PC-3 (cell line): ENCODE data around the gene OR6V1. TPM values are rescaled to one million over a fixed set of nuclear protein-coding genes. Genes with fewer than 3 reads are reported as not detected.

Experiments used
- ATAC-seq: fragments of 200-7000 bp; cut with Tn5 transposase; 2 replicates; pipeline ENCODE4 v1.9.1; 2020; ENCODE audit warnings: mild to moderate bottlenecking, moderate library complexity
- BruUV-seq: library from RNA; stranded (reverse); fragments of 400-500 nt; replicated peaks from 2 replicates; lab custom pipeline; 2021; lab: Mats Ljungman, UMichigan
- CTCF ChIA-PET: fragments of 300-600 bp; sonication (Branson Sonifier 250); formaldehyde crosslinking; loops from one replicate; lab custom pipeline; 2022; ENCODE audit warnings: antibody characterized with exemption; lab: Charles Lee
- POLR2A ChIA-PET: fragments of 300-600 bp; sonication (Branson Sonifier 250); formaldehyde crosslinking; loops from one replicate; lab custom pipeline; 2022; ENCODE audit warnings: antibody characterized with exemption; ENCODE audit not compliant: unreplicated experiment; lab: Charles Lee
- DNase-seq: peaks from one replicate; pipeline ENCODE4 v3.0.0-alpha.2; 2015
- H2AFZ ChIP-seq: fragments of 300-600 bp; sonication (generic); 2 replicates; pipeline ENCODE4 v1.6.0; 2016; ENCODE audit warnings: antibody characterized with exemption, low read length
- H3F3A ChIP-seq: fragments of 300-600 bp; sonication (generic); one replicate; pipeline ENCODE4 v1.6.0; 2017; ENCODE audit warnings: antibody characterized with exemption, low read length, control low read depth, mild to moderate bottlenecking; ENCODE audit not compliant: unreplicated experiment
- H3K27ac ChIP-seq: fragments of 300-600 bp; sonication (generic); 2 replicates; pipeline ENCODE4 v1.5.1; 2016; ENCODE audit warnings: mild to moderate bottlenecking, low read length
- H3K27me3 ChIP-seq: fragments of 300-600 bp; sonication (generic); 2 replicates; pipeline ENCODE4 v1.6.1; 2016; ENCODE audit warnings: low read length, mixed read lengths
- H3K36me3 ChIP-seq: fragments of 300-600 bp; sonication (generic); 2 replicates; pipeline ENCODE4 v1.6.1; 2016; ENCODE audit warnings: low read depth, mixed run types, low read length, mixed read lengths
- H3K4me1 ChIP-seq: fragments of 300-600 bp; sonication (generic); 2 replicates; pipeline ENCODE4 v1.5.1; 2016; ENCODE audit warnings: low read length; ENCODE audit not compliant: insufficient read depth
- H3K4me2 ChIP-seq: fragments of 300-600 bp; sonication (generic); 2 replicates; pipeline ENCODE4 v1.6.0; 2016; ENCODE audit warnings: low read length
- H3K4me3 ChIP-seq: fragments of 300-600 bp; sonication (generic); 2 replicates; pipeline ENCODE4 v1.5.1; 2016; ENCODE audit warnings: mild to moderate bottlenecking, low read length, mixed read lengths
- H3K79me2 ChIP-seq: fragments of 300-600 bp; sonication (generic); 2 replicates; pipeline ENCODE4 v1.6.1; 2017; ENCODE audit warnings: low read length, mixed read lengths
- H3K9ac ChIP-seq: fragments of 300-600 bp; sonication (generic); 2 replicates; pipeline ENCODE4 v1.6.0; 2016; ENCODE audit warnings: mild to moderate bottlenecking, low read length
- H3K9me2 ChIP-seq: fragments of 300-600 bp; sonication (generic); replicated peaks from 2 replicates; pipeline ENCODE4 v1.6.1; 2016; ENCODE audit warnings: mixed run types, low read length, mixed read lengths
- H3K9me3 ChIP-seq: fragments of 300-600 bp; sonication (generic); 2 replicates; pipeline ENCODE4 v1.6.1; 2016; ENCODE audit warnings: low read length, mixed read lengths
- H4K20me1 ChIP-seq: fragments of 300-600 bp; sonication (generic); 2 replicates; pipeline ENCODE4 v1.6.1; 2016; ENCODE audit warnings: low read length, mixed read lengths
- EZH2 ChIP-seq: fragments of 300-600 bp; sonication (generic); IDR thresholded peaks from one replicate; pipeline ENCODE4 v1.6.1; 2017; ENCODE audit warnings: antibody characterized with exemption, mild to moderate bottlenecking, low read length; ENCODE audit not compliant: unreplicated experiment
- EZH2phosphoT487 ChIP-seq: fragments of 300-600 bp; sonication (generic); IDR thresholded peaks from 2 replicates; pipeline ENCODE4 v1.6.1; 2018; ENCODE audit warnings: mild to moderate bottlenecking, antibody characterized with exemption, low read length, borderline replicate concordance
- intact Hi-C: fragments of 100-400 bp; cut with micrococcal nuclease; formaldehyde crosslinking; loops from 2 replicates; pipeline ENCODE4 v1.9.0; 2023
- total RNA-seq: library from RNA; depleted of rRNA; stranded (reverse); fragments of >200 nt; gene quantifications from 2 replicates; pipeline ENCODE4 v1.2.3, GENCODE V29; 2014
- TF ChIP-seq, protein P1 (sequence below): fragments of 300-600 bp; sonication (generic); conservative IDR thresholded peaks from 2 replicates; pipeline ENCODE4 v1.5.1; 2017; ENCODE audit warnings: antibody characterized with exemption, low read depth, mild to moderate bottlenecking, low read length

OR6V1 gene
- total RNA-seq, 1 experiment from 2014 or later: not detected

DNA sequence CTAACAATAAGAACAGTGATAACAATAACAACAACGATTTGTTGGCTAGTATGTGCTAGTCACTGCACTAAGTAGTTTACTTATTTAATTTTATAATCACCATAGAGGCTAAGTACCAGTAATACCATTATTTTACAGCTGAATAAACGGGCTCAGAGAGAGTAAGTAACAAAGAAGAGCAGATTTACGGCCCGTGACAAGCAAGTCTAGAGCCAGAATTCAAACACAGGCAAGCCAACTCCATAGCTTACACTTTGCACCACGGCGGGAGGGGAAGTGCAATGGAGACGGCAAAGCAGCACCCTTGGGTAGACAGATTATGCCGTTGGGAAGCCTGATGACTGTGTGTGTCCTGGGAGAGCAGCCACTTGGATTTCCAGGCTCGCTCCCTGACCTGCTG lies 1.2 kb upstream of the OR6V1 start:
- Histone ChIP-seq H3K9me3 (no peaks in the 10 kb centered on the region), H3K27me3 (peaks cover 52% of the 10 kb centered on the region), H3K9ac (no peak overlapping the region), H3K9me2 (no peaks in the 10 kb centered on the region), H3K4me3 (no peak overlapping the region), H2AFZ (no peak overlapping the region), H3K79me2 (no peaks in the 10 kb centered on the region), H4K20me1 (no peaks in the 10 kb centered on the region), H3K27ac (no peak overlapping the region), H3F3A (no peaks in the 10 kb centered on the region), H3K4me1 (no peaks in the 10 kb centered on the region), H3K4me2 (no peak overlapping the region), H3K36me3 (no peaks in the 10 kb centered on the region)
- ChIA-PET CTCF (no interaction called here), POLR2A (no interaction called here)
- no peak for ATAC-seq
- intact Hi-C loops: no loop called here
- no peak for DNase-seq
- no TSS peak for BruUV-seq
- no peak for TF ChIP-seq EZH2
- TF ChIP-seq EZH2phosphoT487: no peak
- TF ChIP-seq, protein P1, sequence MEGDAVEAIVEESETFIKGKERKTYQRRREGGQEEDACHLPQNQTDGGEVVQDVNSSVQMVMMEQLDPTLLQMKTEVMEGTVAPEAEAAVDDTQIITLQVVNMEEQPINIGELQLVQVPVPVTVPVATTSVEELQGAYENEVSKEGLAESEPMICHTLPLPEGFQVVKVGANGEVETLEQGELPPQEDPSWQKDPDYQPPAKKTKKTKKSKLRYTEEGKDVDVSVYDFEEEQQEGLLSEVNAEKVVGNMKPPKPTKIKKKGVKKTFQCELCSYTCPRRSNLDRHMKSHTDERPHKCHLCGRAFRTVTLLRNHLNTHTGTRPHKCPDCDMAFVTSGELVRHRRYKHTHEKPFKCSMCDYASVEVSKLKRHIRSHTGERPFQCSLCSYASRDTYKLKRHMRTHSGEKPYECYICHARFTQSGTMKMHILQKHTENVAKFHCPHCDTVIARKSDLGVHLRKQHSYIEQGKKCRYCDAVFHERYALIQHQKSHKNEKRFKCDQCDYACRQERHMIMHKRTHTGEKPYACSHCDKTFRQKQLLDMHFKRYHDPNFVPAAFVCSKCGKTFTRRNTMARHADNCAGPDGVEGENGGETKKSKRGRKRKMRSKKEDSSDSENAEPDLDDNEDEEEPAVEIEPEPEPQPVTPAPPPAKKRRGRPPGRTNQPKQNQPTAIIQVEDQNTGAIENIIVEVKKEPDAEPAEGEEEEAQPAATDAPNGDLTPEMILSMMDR: no peak

DNA sequence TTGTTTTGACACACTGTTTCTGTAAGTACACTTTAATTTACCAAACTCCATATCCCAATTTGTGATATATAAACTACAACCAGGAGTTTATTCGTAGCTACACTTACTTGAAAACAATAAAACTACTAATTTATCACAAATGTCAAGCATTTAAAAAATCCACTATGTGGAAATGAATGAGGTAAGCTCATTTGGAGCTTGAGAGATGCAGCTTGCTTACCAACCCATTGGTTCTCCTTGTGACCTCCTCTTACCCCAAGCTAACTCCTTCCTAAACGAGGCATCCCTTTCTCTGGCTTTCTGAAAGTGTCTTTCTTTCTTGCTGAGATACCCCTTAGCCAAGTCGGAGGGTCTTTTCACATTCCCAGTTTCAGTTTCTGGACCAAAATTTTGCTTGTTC lies 2.5 kb downstream of the OR6V1 start:
- ChIA-PET CTCF (interaction anchor here (0.6 kb wide), 1 partner anchor 605 kb away, joined by 15 read pairs; no protein-coding TSS in a partner anchor), POLR2A (no interaction called here)
- H3K4me3 ChIP-seq: no peak overlapping the region
- H3K4me1 ChIP-seq: no peaks in the 10 kb centered on the region
- no TSS peak for BruUV-seq
- ATAC-seq (no peak), DNase-seq (no peak)
- H3K36me3 ChIP-seq: no peaks in the 10 kb centered on the region
- H4K20me1 ChIP-seq: no peaks in the 10 kb centered on the region
- intact Hi-C loops: no loop called here
- no peak overlapping the region for H2AFZ ChIP-seq
- TF ChIP-seq, protein P1: no peak
- TF ChIP-seq EZH2 (no peak), EZH2phosphoT487 (no peak)
- H3K27ac ChIP-seq: no peak overlapping the region
- peaks cover 41% of the 10 kb centered on the region for H3K27me3 ChIP-seq
- H3K79me2 ChIP-seq: no peaks in the 10 kb centered on the region
- no peak overlapping the region for H3K9ac ChIP-seq
- H3K4me2 ChIP-seq: 0 out of 2 replicates have a peak overlapping the region, but pooled peaks have one; percentile 26
- H3K9me2 ChIP-seq: no peaks in the 10 kb centered on the region
- H3F3A ChIP-seq: no peaks in the 10 kb centered on the region
- H3K9me3 ChIP-seq: no peaks in the 10 kb centered on the region

DNA sequence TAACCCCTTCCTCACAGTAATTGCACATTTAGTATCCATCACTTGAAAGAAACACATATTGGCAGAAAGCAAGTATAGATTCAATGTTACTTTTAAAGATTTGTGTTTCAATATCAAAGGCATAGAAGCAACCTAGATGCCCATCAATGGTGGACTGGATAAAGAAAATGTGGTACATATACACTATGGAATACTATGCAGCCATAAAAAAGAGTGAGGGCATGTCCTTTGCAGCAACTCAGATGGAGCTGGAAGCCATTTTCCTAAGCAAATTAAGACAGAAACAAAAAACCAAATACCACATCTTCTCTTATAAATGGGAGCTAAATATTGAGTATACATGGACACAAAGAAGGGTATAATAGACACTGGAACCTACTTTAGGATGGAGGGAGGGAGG lies 3.6 kb downstream of the OR6V1 start:
- Histone ChIP-seq H3K4me2 (no peak overlapping the region), H3K4me3 (no peak overlapping the region), H3K27me3 (peaks cover 38% of the 10 kb centered on the region), H3K9me3 (no peaks in the 10 kb centered on the region), H3K9ac (no peak overlapping the region), H3K27ac (no peak overlapping the region), H3F3A (no peaks in the 10 kb centered on the region), H4K20me1 (no peaks in the 10 kb centered on the region), H3K4me1 (no peaks in the 10 kb centered on the region), H3K79me2 (no peaks in the 10 kb centered on the region), H2AFZ (no peak overlapping the region), H3K36me3 (no peaks in the 10 kb centered on the region), H3K9me2 (no peaks in the 10 kb centered on the region)
- no peak for ATAC-seq
- ChIA-PET POLR2A (no interaction called here), CTCF (no interaction called here)
- BruUV-seq: no TSS peak
- intact Hi-C loops: no loop called here
- TF ChIP-seq EZH2 (no peak), EZH2phosphoT487 (no peak)
- TF ChIP-seq, protein P1: no peak
- DNase-seq: no peak
